IMR-90 (cell line): ENCODE measurements around the gene UVSSA. TPM values are rescaled to one million over a fixed set of nuclear protein-coding genes. Genes with fewer than 3 reads are reported as not detected.

ENCODE experiments used
- ATAC-seq: fragments of 200-7000 bp; cut with Tn5 transposase; 2 replicates; pipeline ENCODE4 v1.9.1; 2020; ENCODE audit warnings: low read depth, mild to moderate bottlenecking, moderate library complexity
- BruUV-seq: library from RNA; stranded (reverse); fragments of 400-500 nt; replicated peaks from 2 replicates; lab custom pipeline; 2021; lab: Mats Ljungman, UMichigan
- CTCF ChIA-PET: fragments of 300-600 bp; formaldehyde crosslinking; extraction: SDS; loops from one replicate; lab custom pipeline; 2021; ENCODE audit warnings: antibody characterized with exemption; lab: Yijun Ruan, JAX
- POLR2A ChIA-PET: fragments of 300-600 bp; sonication (Branson Sonifier 250); formaldehyde crosslinking; loops from one replicate; lab custom pipeline; 2022; ENCODE audit warnings: antibody characterized with exemption; ENCODE audit not compliant: unreplicated experiment; lab: Charles Lee
- DNase-seq: peaks from one replicate; pipeline ENCODE4 v3.0.0; 2013
- H2AFZ ChIP-seq: replicated peaks from 2 replicates; pipeline ENCODE3; 2013; ENCODE audit warnings: low read length, mild to moderate bottlenecking; ENCODE audit not compliant: poor library complexity
- H2AK5ac ChIP-seq: 2 replicates; pipeline ENCODE4 v1.6.1; 2013; ENCODE audit warnings: low read depth, low read length, inconsistent platforms
- H2AK9ac ChIP-seq: replicated peaks from 2 replicates; pipeline ENCODE3; 2013; ENCODE audit warnings: mild to moderate bottlenecking, low read depth, low read length, moderate library complexity; ENCODE audit not compliant: poor library complexity
- H2BK120ac ChIP-seq: 2 replicates; pipeline ENCODE4 v1.6.1; 2013; ENCODE audit warnings: low read depth, low read length, inconsistent platforms
- H2BK15ac ChIP-seq: 3 replicates; pipeline ENCODE4 v1.6.1; 2013; ENCODE audit warnings: low read depth, low read length, inconsistent platforms
- H2BK20ac ChIP-seq: 2 replicates; pipeline ENCODE4 v1.6.1; 2013; ENCODE audit warnings: low read depth, mild to moderate bottlenecking, inconsistent platforms, low read length, moderate library complexity
- H2BK5ac ChIP-seq: 2 replicates; pipeline ENCODE4 v1.6.1; 2013; ENCODE audit warnings: mild to moderate bottlenecking, low read depth, low read length, inconsistent platforms; ENCODE audit not compliant: poor library complexity, severe bottlenecking
- H3K14ac ChIP-seq: replicated peaks from 2 replicates; pipeline ENCODE4 v1.6.1; 2013; ENCODE audit warnings: low read depth, low read length, inconsistent platforms
- H3K18ac ChIP-seq: 2 replicates; pipeline ENCODE4 v1.6.1; 2013; ENCODE audit warnings: low read depth, low read length, control low read depth
- H3K23ac ChIP-seq: 2 replicates; pipeline ENCODE4 v1.6.1; 2013; ENCODE audit warnings: low read depth, low read length, inconsistent platforms
- H3K27ac ChIP-seq: 2 replicates; pipeline ENCODE4 v1.5.1; 2013; ENCODE audit warnings: mild to moderate bottlenecking, control low read depth, low read length; ENCODE audit not compliant: insufficient read depth
- H3K27me3 ChIP-seq: 2 replicates; pipeline ENCODE4 v1.6.1; 2013; ENCODE audit warnings: low read length; ENCODE audit not compliant: control insufficient read depth, insufficient read depth
- H3K36me3 ChIP-seq: 2 replicates; pipeline ENCODE4 v1.6.1; 2013; ENCODE audit warnings: low read length, mixed read lengths; ENCODE audit not compliant: control insufficient read depth, insufficient read depth
- H3K4ac ChIP-seq: 2 replicates; pipeline ENCODE4 v1.6.1; 2013; ENCODE audit warnings: low read depth, low read length, inconsistent platforms
- H3K4me1 ChIP-seq: 2 replicates; pipeline ENCODE4 v1.6.1; 2013; ENCODE audit warnings: low read length, mixed read lengths; ENCODE audit not compliant: control insufficient read depth, insufficient read depth
- H3K4me2 ChIP-seq: 2 replicates; pipeline ENCODE4 v1.6.1; 2013; ENCODE audit warnings: low read depth, mild to moderate bottlenecking, control low read depth, low read length, moderate library complexity
- H3K4me3 ChIP-seq: 2 replicates; pipeline ENCODE4 v1.5.1; 2013; ENCODE audit warnings: low read depth, mild to moderate bottlenecking, control low read depth, low read length, moderate library complexity; ENCODE audit not compliant: insufficient read depth
- H3K56ac ChIP-seq: 2 replicates; pipeline ENCODE4 v1.6.1; 2013; ENCODE audit warnings: low read length, inconsistent platforms; ENCODE audit not compliant: insufficient read depth; ENCODE audit errors: extremely low read depth
- H3K79me1 ChIP-seq, 2 experiments: 2 replicates each; pipeline ENCODE4 v1.6.1; 2013; ENCODE audit warnings: low read length in 2 of 2, inconsistent platforms in 1 of 2, low read depth in 1 of 2
- H3K9ac ChIP-seq: 2 replicates; pipeline ENCODE4 v1.6.1; 2013; ENCODE audit warnings: low read depth, low read length, control low read depth
- H3K9me1 ChIP-seq: 2 replicates; pipeline ENCODE4 v1.6.1; 2013; ENCODE audit warnings: low read length, inconsistent platforms; ENCODE audit not compliant: insufficient read depth
- H3K9me3 ChIP-seq: 2 replicates; pipeline ENCODE4 v1.6.1; 2013; ENCODE audit warnings: low read length; ENCODE audit not compliant: control insufficient read depth, insufficient read depth
- H4K20me1 ChIP-seq: 2 replicates; pipeline ENCODE4 v1.6.1; 2013; ENCODE audit warnings: low read length, inconsistent platforms; ENCODE audit not compliant: insufficient read depth
- H4K5ac ChIP-seq: 2 replicates; pipeline ENCODE4 v1.6.1; 2013; ENCODE audit warnings: mild to moderate bottlenecking, low read depth, low read length, control low read depth
- H4K8ac ChIP-seq, 2 experiments: 2 replicates each; pipeline ENCODE4 v1.6.1; 2013; ENCODE audit warnings: low read depth in 2 of 2, low read length in 2 of 2, control low read depth in 1 of 2, inconsistent platforms in 1 of 2
- H4K91ac ChIP-seq: 2 replicates; pipeline ENCODE4 v1.6.1; 2013; ENCODE audit warnings: low read depth, low read length, inconsistent platforms; ENCODE audit not compliant: insufficient read depth
- CHD1 ChIP-seq: IDR thresholded peaks from 2 replicates; pipeline ENCODE4 v1.6.1; 2012; ENCODE audit warnings: low read depth, low read length, improper control_type of control experiment
- ELK1 ChIP-seq: fragments of 150-350 bp; IDR thresholded peaks from 2 replicates; pipeline ENCODE4 v1.6.1; 2016; ENCODE audit warnings: low read depth, mild to moderate bottlenecking, low read length, moderate library complexity, borderline replicate concordance
- FOS ChIP-seq: fragments of 150-350 bp; IDR thresholded peaks from 2 replicates; pipeline ENCODE4 v1.6.1; 2016; ENCODE audit warnings: low read depth, low read length
- MAFK ChIP-seq: IDR thresholded peaks from 2 replicates; pipeline ENCODE4 v1.6.1; 2012; ENCODE audit warnings: low read depth, low read length, improper control_type of control experiment
- MXI1 ChIP-seq: IDR thresholded peaks from 2 replicates; pipeline ENCODE4 v1.6.1; 2012; ENCODE audit warnings: low read depth, mild to moderate bottlenecking, low read length, moderate library complexity, borderline replicate concordance
- NFE2L2 ChIP-seq: fragments of 150-350 bp; IDR thresholded peaks from 2 replicates; pipeline ENCODE4 v1.6.1; 2016; ENCODE audit warnings: low read depth, mild to moderate bottlenecking, low read length
- RFX5 ChIP-seq: IDR thresholded peaks from 2 replicates; pipeline ENCODE4 v1.8.0; 2012; ENCODE audit warnings: low read depth, mild to moderate bottlenecking, low read length, moderate library complexity
- SMC3 ChIP-seq: fragments of 150-350 bp; IDR thresholded peaks from 2 replicates; pipeline ENCODE4 v1.6.1; 2016; ENCODE audit warnings: low read depth, mild to moderate bottlenecking, antibody characterized with exemption, low read length, moderate library complexity
- WGBS, 2 experiments: methylation state at CpG; one replicate each; pipeline versions ENCODE4 v1.1.5 to v1.1.7; 2013; ENCODE audit warnings: missing lambda C conversion rate in 2 of 2; ENCODE audit not compliant: insufficient read length in 1 of 2; ENCODE audit errors: extremely low coverage in 2 of 2; 5-methylcytosine and 5-hydroxymethylcytosine counted together
- dilution Hi-C: fragments of 300-500 bp; cut with HindIII; formaldehyde crosslinking; loops from one replicate; pipeline ENCODE4 v1.14.3; 2018; ENCODE audit warnings: low sequenced_read_pairs; ENCODE audit not compliant: unreplicated experiment
- in situ Hi-C: fragments of 300-500 bp; cut with MboI; formaldehyde crosslinking; loops from 3 replicates; pipeline ENCODE4 v1.14.3; 2019; ENCODE audit warnings: low sequenced_read_pairs, inconsistent platforms, mixed read lengths
- intact Hi-C: fragments of 100-400 bp; cut with micrococcal nuclease; formaldehyde crosslinking; loops from 2 replicates; pipeline ENCODE4 v1.10.0; 2022
- polyA plus RNA-seq, 3 experiments: library from polyadenylated mRNA; depleted of rRNA; stranded (reverse); fragments of >200 nt; gene quantifications; 2 replicates each; pipeline ENCODE4 v1.2.3, GENCODE V29; 2012; ENCODE audit warnings: low replicate concordance in 1 of 3
- total RNA-seq: library from RNA; depleted of rRNA; stranded (reverse); fragments of >200 nt; gene quantifications from 2 replicates; pipeline ENCODE4 v1.2.3, GENCODE V29; 2012

Gene UVSSA
- total and polyA plus RNA-seq, 2 of the 4 experiments (the other 2 are of a cell fraction): 1.4 to 8.4 TPM

GRCh38 chr4:1398681-1399507 is 51.9 kb downstream of the UVSSA start:
- no peak overlapping the region for H3K14ac ChIP-seq
- H2BK15ac ChIP-seq: no peak overlapping the region
- H3K27me3 ChIP-seq: peaks cover 37% of the 10 kb centered on the region
- in situ Hi-C loops: no loop called here
- no peak overlapping the region for H4K5ac ChIP-seq
- H3K79me1 ChIP-seq: no peaks in the 10 kb centered on the region
- H2AK9ac ChIP-seq: peak overlapping the region; percentile 16
- TF ChIP-seq RFX5 (no peak), ELK1 (no peak), SMC3 (no peak), FOS (no peak), CHD1 (no peak), NFE2L2 (no peak), MXI1 (no peak), MAFK (no peak)
- no peak overlapping the region for H2AK5ac ChIP-seq
- H3K36me3 ChIP-seq: peaks cover 9% of the 10 kb centered on the region
- H4K8ac ChIP-seq: no peak overlapping the region
- H3K27ac ChIP-seq: no peak overlapping the region
- H3K18ac ChIP-seq: no peak overlapping the region
- no peak for ATAC-seq
- H3K9ac ChIP-seq: no peak overlapping the region
- H4K20me1 ChIP-seq: no peaks in the 10 kb centered on the region
- no peak overlapping the region for H3K23ac ChIP-seq
- H2BK5ac ChIP-seq: no peak overlapping the region
- peaks cover 24% of the 10 kb centered on the region for H3K9me3 ChIP-seq
- BruUV-seq: no TSS peak
- H3K4ac ChIP-seq: no peak overlapping the region
- no peaks in the 10 kb centered on the region for H3K4me1 ChIP-seq
- WGBS, 2 experiments: 74% methylated on average over 6 of the region's 22 CpGs; no CpG with 5 or more reads in 1 of the 2 experiments
- no peaks in the 10 kb centered on the region for H3K9me1 ChIP-seq
- H3K4me3 ChIP-seq: no peak overlapping the region
- H2BK20ac ChIP-seq: no peak overlapping the region
- intact Hi-C loops: no loop called here
- no peak overlapping the region for H3K56ac ChIP-seq
- CTCF ChIA-PET: no interaction called here
- no peak overlapping the region for H3K4me2 ChIP-seq
- dilution Hi-C loops: no loop called here
- H2BK120ac ChIP-seq: no peak overlapping the region
- H2AFZ ChIP-seq: peak overlapping the region; percentile 32
- DNase-seq: no peak
- no peak overlapping the region for H4K91ac ChIP-seq
- POLR2A ChIA-PET: no interaction called here
